Liver (tissue), 3 donors: ENCODE results near the gene HECTD2.

ENCODE experiments used
- EGR1 ChIP-seq, 2 donors: IDR thresholded peaks; 2 replicates each; pipeline ENCODE4 v1.6.1; 2016 to 2018; ENCODE audit warnings: antibody characterized with exemption in 2 of 2, low read depth in 2 of 2
- FOXA1 ChIP-seq: IDR thresholded peaks from 2 replicates; pipeline ENCODE4 v1.6.1; 2016; ENCODE audit warnings: antibody characterized with exemption
- GABPA ChIP-seq, 2 donors: IDR thresholded peaks in 1 of 2; conservative IDR thresholded peaks in 1 of 2; 2 replicates each; pipeline ENCODE4 v1.6.1; 2016; ENCODE audit warnings: antibody characterized with exemption in 2 of 2, mild to moderate bottlenecking in 1 of 2, moderate library complexity in 1 of 2
- HNF4A ChIP-seq, 2 donors: conservative IDR thresholded peaks; 2 replicates each; pipeline ENCODE4 v1.6.1; 2016; ENCODE audit warnings: antibody characterized with exemption in 2 of 2, mild to moderate bottlenecking in 2 of 2
- HNF4G ChIP-seq: IDR thresholded peaks from 2 replicates; pipeline ENCODE4 v1.6.1; 2016; ENCODE audit warnings: antibody characterized with exemption
- JUND ChIP-seq, 2 donors: IDR thresholded peaks; 2 replicates each; pipeline ENCODE4 v1.6.1; 2016; ENCODE audit warnings: antibody characterized with exemption in 2 of 2
- RAD21 ChIP-seq, 2 donors: IDR thresholded peaks; 2 replicates each; pipeline ENCODE4 v1.6.1; 2016; ENCODE audit warnings: antibody characterized with exemption in 2 of 2, mild to moderate bottlenecking in 2 of 2
- RXRA ChIP-seq, 2 donors: IDR thresholded peaks; 2 replicates each; pipeline ENCODE4 v1.6.1; 2017 to 2018; ENCODE audit warnings: antibody characterized with exemption in 2 of 2, mild to moderate bottlenecking in 1 of 2
- SP1 ChIP-seq: IDR thresholded peaks from 2 replicates; pipeline ENCODE4 v1.6.1; 2018; ENCODE audit warnings: antibody characterized with exemption, mild to moderate bottlenecking
- TAF1 ChIP-seq: conservative IDR thresholded peaks from 2 replicates; pipeline ENCODE4 v1.6.1; 2016; ENCODE audit warnings: antibody characterized with exemption, mild to moderate bottlenecking
- YY1 ChIP-seq: IDR thresholded peaks from 2 replicates; pipeline ENCODE4 v1.6.1; 2016; ENCODE audit warnings: antibody characterized with exemption, mild to moderate bottlenecking
- TF ChIP-seq, protein P1 (sequence below): fragments of 150-350 bp; IDR thresholded peaks from 2 replicates; pipeline ENCODE4 v1.5.1; 2017; ENCODE audit warnings: improper control_type of control experiment, low read depth, low read length; ENCODE audit not compliant: missing input control
- TF ChIP-seq, protein P2 (sequence below): IDR thresholded peaks from 2 replicates; pipeline ENCODE4 v1.6.1; 2016; ENCODE audit warnings: antibody characterized with exemption, mild to moderate bottlenecking
- TF ChIP-seq, protein P3 (sequence below): IDR thresholded peaks from 2 replicates; pipeline ENCODE4 v1.6.1; 2016; ENCODE audit warnings: antibody characterized with exemption
- donor health status: healthy.
- donor health status: healthy.

DNA sequence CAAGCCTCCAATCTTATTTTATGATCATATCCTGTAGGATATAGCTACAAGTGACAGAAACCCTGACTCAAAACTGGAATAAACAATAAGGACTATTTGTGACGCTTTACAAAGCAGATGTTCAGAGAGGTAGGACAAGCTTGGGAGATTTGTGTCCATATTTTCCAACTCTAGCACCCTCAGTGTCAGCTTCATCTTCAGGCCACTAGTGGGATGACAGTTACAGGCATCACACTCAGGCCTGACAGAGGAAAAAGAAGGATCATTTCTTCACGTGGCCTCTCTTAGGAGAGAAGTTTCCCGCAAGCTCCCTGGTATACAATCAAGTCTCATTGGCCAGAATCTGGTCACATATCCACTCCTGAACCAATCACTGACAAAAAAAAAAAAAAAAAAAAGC, 148.3 kb downstream of the HECTD2 start:
- TF ChIP-seq, protein P1, sequence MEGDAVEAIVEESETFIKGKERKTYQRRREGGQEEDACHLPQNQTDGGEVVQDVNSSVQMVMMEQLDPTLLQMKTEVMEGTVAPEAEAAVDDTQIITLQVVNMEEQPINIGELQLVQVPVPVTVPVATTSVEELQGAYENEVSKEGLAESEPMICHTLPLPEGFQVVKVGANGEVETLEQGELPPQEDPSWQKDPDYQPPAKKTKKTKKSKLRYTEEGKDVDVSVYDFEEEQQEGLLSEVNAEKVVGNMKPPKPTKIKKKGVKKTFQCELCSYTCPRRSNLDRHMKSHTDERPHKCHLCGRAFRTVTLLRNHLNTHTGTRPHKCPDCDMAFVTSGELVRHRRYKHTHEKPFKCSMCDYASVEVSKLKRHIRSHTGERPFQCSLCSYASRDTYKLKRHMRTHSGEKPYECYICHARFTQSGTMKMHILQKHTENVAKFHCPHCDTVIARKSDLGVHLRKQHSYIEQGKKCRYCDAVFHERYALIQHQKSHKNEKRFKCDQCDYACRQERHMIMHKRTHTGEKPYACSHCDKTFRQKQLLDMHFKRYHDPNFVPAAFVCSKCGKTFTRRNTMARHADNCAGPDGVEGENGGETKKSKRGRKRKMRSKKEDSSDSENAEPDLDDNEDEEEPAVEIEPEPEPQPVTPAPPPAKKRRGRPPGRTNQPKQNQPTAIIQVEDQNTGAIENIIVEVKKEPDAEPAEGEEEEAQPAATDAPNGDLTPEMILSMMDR: no peak
- TF ChIP-seq JUND (IDR thresholded peaks at IDR 0.05) (no peak), YY1 (no peak), SP1 (no peak), EGR1 (IDR thresholded peaks at IDR 0.05; ENCODE audit: low read depth in 2 of 2) (no peak), RAD21 (IDR thresholded peaks at IDR 0.05) (no peak), HNF4G (no peak), GABPA (IDR thresholded peaks at IDR 0.05 in 1 of 2, conservative IDR thresholded peaks at IDR 0.05 in 1 of 2) (no peak), HNF4A (conservative IDR thresholded peaks at IDR 0.05) (no peak), TAF1 (no peak), RXRA (IDR thresholded peaks at IDR 0.05) (no peak), FOXA1 (no peak)
- TF ChIP-seq, protein P2, sequence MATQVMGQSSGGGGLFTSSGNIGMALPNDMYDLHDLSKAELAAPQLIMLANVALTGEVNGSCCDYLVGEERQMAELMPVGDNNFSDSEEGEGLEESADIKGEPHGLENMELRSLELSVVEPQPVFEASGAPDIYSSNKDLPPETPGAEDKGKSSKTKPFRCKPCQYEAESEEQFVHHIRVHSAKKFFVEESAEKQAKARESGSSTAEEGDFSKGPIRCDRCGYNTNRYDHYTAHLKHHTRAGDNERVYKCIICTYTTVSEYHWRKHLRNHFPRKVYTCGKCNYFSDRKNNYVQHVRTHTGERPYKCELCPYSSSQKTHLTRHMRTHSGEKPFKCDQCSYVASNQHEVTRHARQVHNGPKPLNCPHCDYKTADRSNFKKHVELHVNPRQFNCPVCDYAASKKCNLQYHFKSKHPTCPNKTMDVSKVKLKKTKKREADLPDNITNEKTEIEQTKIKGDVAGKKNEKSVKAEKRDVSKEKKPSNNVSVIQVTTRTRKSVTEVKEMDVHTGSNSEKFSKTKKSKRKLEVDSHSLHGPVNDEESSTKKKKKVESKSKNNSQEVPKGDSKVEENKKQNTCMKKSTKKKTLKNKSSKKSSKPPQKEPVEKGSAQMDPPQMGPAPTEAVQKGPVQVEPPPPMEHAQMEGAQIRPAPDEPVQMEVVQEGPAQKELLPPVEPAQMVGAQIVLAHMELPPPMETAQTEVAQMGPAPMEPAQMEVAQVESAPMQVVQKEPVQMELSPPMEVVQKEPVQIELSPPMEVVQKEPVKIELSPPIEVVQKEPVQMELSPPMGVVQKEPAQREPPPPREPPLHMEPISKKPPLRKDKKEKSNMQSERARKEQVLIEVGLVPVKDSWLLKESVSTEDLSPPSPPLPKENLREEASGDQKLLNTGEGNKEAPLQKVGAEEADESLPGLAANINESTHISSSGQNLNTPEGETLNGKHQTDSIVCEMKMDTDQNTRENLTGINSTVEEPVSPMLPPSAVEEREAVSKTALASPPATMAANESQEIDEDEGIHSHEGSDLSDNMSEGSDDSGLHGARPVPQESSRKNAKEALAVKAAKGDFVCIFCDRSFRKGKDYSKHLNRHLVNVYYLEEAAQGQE: no peak
- TF ChIP-seq, protein P3, sequence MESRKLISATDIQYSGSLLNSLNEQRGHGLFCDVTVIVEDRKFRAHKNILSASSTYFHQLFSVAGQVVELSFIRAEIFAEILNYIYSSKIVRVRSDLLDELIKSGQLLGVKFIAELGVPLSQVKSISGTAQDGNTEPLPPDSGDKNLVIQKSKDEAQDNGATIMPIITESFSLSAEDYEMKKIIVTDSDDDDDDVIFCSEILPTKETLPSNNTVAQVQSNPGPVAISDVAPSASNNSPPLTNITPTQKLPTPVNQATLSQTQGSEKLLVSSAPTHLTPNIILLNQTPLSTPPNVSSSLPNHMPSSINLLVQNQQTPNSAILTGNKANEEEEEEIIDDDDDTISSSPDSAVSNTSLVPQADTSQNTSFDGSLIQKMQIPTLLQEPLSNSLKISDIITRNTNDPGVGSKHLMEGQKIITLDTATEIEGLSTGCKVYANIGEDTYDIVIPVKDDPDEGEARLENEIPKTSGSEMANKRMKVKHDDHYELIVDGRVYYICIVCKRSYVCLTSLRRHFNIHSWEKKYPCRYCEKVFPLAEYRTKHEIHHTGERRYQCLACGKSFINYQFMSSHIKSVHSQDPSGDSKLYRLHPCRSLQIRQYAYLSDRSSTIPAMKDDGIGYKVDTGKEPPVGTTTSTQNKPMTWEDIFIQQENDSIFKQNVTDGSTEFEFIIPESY: no peak
